GM12878 (cell line): ENCODE results near the gene RASA4. TPM values are rescaled to one million over a fixed set of nuclear protein-coding genes. Genes with fewer than 3 reads are reported as not detected.
"Not testable (repeated sequence)": the region's sequence is repeated elsewhere in the genome, so short reads cannot be mapped to it uniquely, and the experiment has no call there.

Experiments used
- ATAC-seq: fragments of 200-7000 bp; cut with Tn5 transposase; 3 replicates; pipeline ENCODE4 v1.9.1; 2020; ENCODE audit warnings: mild to moderate bottlenecking, moderate library complexity
- Bru-seq: library from RNA; stranded (reverse); fragments of 400-500 nt; gene quantifications from one replicate; lab custom pipeline; 2021; lab: Mats Ljungman, UMichigan
- BruChase-seq, 2 experiments: library from RNA; stranded (reverse); fragments of 400-500 nt; gene quantifications; one replicate each; lab custom pipeline; 2021; lab: Mats Ljungman, UMichigan
- BruUV-seq: library from RNA; stranded (reverse); fragments of 400-500 nt; replicated peaks from 2 replicates; lab custom pipeline; 2021; lab: Mats Ljungman, UMichigan
- CTCF ChIA-PET: fragments of 300-600 bp; sonication (Branson Sonifier 250); formaldehyde crosslinking; extraction: SDS; loops from one replicate; lab custom pipeline; 2021; ENCODE audit warnings: inconsistent platforms; lab: Yijun Ruan, JAX
- POLR2A ChIA-PET: fragments of 350-600 bp; formaldehyde crosslinking; extraction: SDS; loops from one replicate; lab custom pipeline; 2021; ENCODE audit warnings: inconsistent platforms; lab: Charles Lee
- RAD21 ChIA-PET: fragments of 300-600 bp; sonication (Branson Sonifier 250); formaldehyde crosslinking; loops from one replicate; lab custom pipeline; 2023; ENCODE audit warnings: antibody characterized with exemption; ENCODE audit not compliant: unreplicated experiment; lab: Charles Lee
- SMC1A ChIA-PET: fragments of 300-600 bp; sonication (Branson Sonifier 250); formaldehyde crosslinking; loops from one replicate; lab custom pipeline; 2023; ENCODE audit not compliant: unreplicated experiment, uncharacterized antibody; lab: Charles Lee
- DNase-seq: peaks from one replicate; pipeline ENCODE4 v3.0.0-alpha.2; 2011; ENCODE audit warnings: low read depth, low spot score
- FAIRE-seq: peaks from 3 replicates; lab custom pipeline; 2011; peaks lifted over from hg19 to GRCh38; lab: Jason Lieb, UNC
- H2AFZ ChIP-seq: 2 replicates; pipeline ENCODE4 v1.6.0; 2011; ENCODE audit warnings: low read depth, low read length, control low read depth; ENCODE audit not compliant: control insufficient read depth
- H3K27ac ChIP-seq: 2 replicates; pipeline ENCODE4 v1.5.1; 2011; ENCODE audit warnings: control low read depth; ENCODE audit not compliant: control insufficient read depth, insufficient read depth
- H3K27me3 ChIP-seq, 2 experiments: replicated peaks in 1 of 2; 2 replicates each; pipeline versions ENCODE4 v1.6.0 to v1.6.1; 2011; ENCODE audit warnings: low read length in 1 of 2; ENCODE audit not compliant: control insufficient read depth in 2 of 2, insufficient read depth in 2 of 2
- H3K36me3 ChIP-seq, 2 experiments: 2 replicates each; pipeline ENCODE4 v1.5.1; 2011; ENCODE audit warnings: low read length in 1 of 2; ENCODE audit not compliant: control insufficient read depth in 2 of 2, insufficient read depth in 2 of 2
- H3K4me1 ChIP-seq: 2 replicates; pipeline ENCODE4 v1.6.1; 2011; ENCODE audit warnings: mild to moderate bottlenecking, low read length, moderate library complexity, mixed read lengths; ENCODE audit not compliant: control insufficient read depth, insufficient read depth
- H3K4me2 ChIP-seq: 2 replicates; pipeline ENCODE4 v1.6.0; 2011; ENCODE audit warnings: control low read depth; ENCODE audit not compliant: control insufficient read depth, insufficient read depth
- H3K4me3 ChIP-seq: fragments of 200-600 bp; sonication (generic); 2 replicates; pipeline ENCODE4 v1.5.1; 2016
- H3K79me2 ChIP-seq: 2 replicates; pipeline ENCODE4 v1.6.0; 2011; ENCODE audit warnings: low read length; ENCODE audit not compliant: control insufficient read depth, insufficient read depth
- H3K9ac ChIP-seq: 2 replicates; pipeline ENCODE4 v1.8.0; 2011; ENCODE audit warnings: low read length, control low read depth, mixed read lengths; ENCODE audit not compliant: control insufficient read depth, insufficient read depth
- H3K9me3 ChIP-seq: replicated peaks from 3 replicates; pipeline ENCODE4 v1.5.1; 2011; ENCODE audit warnings: mild to moderate bottlenecking, low read length; ENCODE audit not compliant: control insufficient read depth, insufficient read depth
- H4K20me1 ChIP-seq: 2 replicates; pipeline ENCODE4 v1.6.0; 2011; ENCODE audit not compliant: control insufficient read depth, insufficient read depth
- WGBS: methylation state at CpG from one replicate; pipeline ENCODE4 v1.1.6; 2016; ENCODE audit warnings: low lambda C conversion rate; ENCODE audit not compliant: insufficient replicate concordance, insufficient coverage; ENCODE audit errors: missing lambda C conversion rate; 5-methylcytosine and 5-hydroxymethylcytosine counted together
- in situ Hi-C: fragments of 300-500 bp; cut with MboI; formaldehyde crosslinking; loops from 9 replicates; pipeline ENCODE4 v1.14.3; 2018; ENCODE audit warnings: mixed read lengths
- intact Hi-C: fragments of 100-400 bp; cut with micrococcal nuclease; formaldehyde crosslinking; loops from one replicate; pipeline ENCODE4 v1.14.2; 2022; ENCODE audit not compliant: unreplicated experiment
- long read RNA-seq, 2 experiments: library from polyadenylated mRNA; unstranded; transcript quantifications; one replicate each; pipeline ENCODE4 v2.0.0, GENCODE V29; 2019 to 2020
- polyA minus RNA-seq, 3 experiments: library from RNA; depleted of rRNA, polyadenylated mRNA; stranded (reverse); fragments of >200 nt; gene quantifications; 2 replicates each; pipeline ENCODE4 v1.2.3, GENCODE V29; 2011
- polyA plus RNA-seq, 11 experiments: library from polyadenylated mRNA; depleted of rRNA in 4 of 11; unstranded in 6 of 11; stranded (reverse) in 5 of 11; fragments of >200 nt; fragmentation: Nextera tagmentation in 4 of 11; fragmentation: Illumina TruSeq in 1 of 11; extraction: Ambion mirVana in 4 of 11; extraction: Trizol in 1 of 11; gene quantifications; 1 replicate in 1 of 11; 2 replicates in 10 of 11; pipeline versions ENCODE4 v1.2.1 to v1.2.3, GENCODE V29; 2011 to 2016; ENCODE audit warnings: inconsistent platforms in 2 of 11, missing spikeins in 2 of 11, low read depth in 1 of 11
- total RNA-seq, 4 experiments: library from RNA; depleted of rRNA in 3 of 4; stranded (reverse); fragments of >200 nt in 3 of 4; fragmentation: Illumina TruSeq in 1 of 4; extraction: Trizol in 1 of 4; gene quantifications; 2 replicates each; pipeline versions ENCODE4 v1.2.1 to v1.2.3, GENCODE V29; 2013 to 2021

Gene RASA4
- 196 and 208 TPM in 2 replicates for total RNA-seq (2013; cell fraction: nucleolus; rRNA removed)
- total RNA-seq (2014; rRNA removed) (17.5 and 24.6 TPM in 2 replicates), total RNA-seq (2014; rRNA removed; fragmentation: Illumina TruSeq; extraction: Trizol) (9.0 and 9.7 TPM in 2 replicates), total RNA-seq (2021) (35.2 and 35.8 TPM in 2 replicates), polyA plus RNA-seq (2011; rRNA removed) (6.0 and 11.3 TPM in 2 replicates), polyA plus RNA-seq (2014; fragmentation: Illumina TruSeq; extraction: Trizol) (2.8 and 8.9 TPM in 2 replicates), polyA plus RNA-seq (2014; fragmentation: Nextera tagmentation; extraction: Ambion mirVana) (1 to 10 TPM; 1.7 to 2.4 TPM), polyA plus RNA-seq (2014; rRNA removed) (30.9 and 40.0 TPM in 2 replicates), polyA plus RNA-seq (2016; fragmentation: Nextera tagmentation; extraction: Ambion mirVana) (10 to 100 TPM; 16.7 to 20.4 TPM), polyA minus RNA-seq (2011; rRNA and poly(A)+ RNA removed) (57.3 and 60.3 TPM in 2 replicates), Bru-seq, nascent RNA (percentile 41 among the genes with signal in this experiment), BruChase-seq, experiment 1, labeled RNA remaining after a 6-hour chase (percentile 54 among the genes with signal in this experiment), BruChase-seq, experiment 2, labeled RNA remaining after a 2-hour chase (percentile 47 among the genes with signal in this experiment)
- polyA plus RNA-seq (2011; ENCODE audit: low read depth): 10.5 TPM
- 15.7 and 20.6 TPM in 2 replicates for polyA plus RNA-seq (2011; cell fraction: cytosol; rRNA removed)
- 117 and 146 TPM in 2 replicates for polyA plus RNA-seq (2011; cell fraction: nucleus; rRNA removed)
- 27.9 and 38.8 TPM in 2 replicates for polyA plus RNA-seq (2012)
- polyA minus RNA-seq (2011; cell fraction: cytosol; rRNA and poly(A)+ RNA removed): 12.2 and 26.5 TPM in 2 replicates
- polyA minus RNA-seq (2011; cell fraction: nucleus; rRNA and poly(A)+ RNA removed): 57.7 and 92.9 TPM in 2 replicates
- long read RNA-seq, experiment 1, partial matches to known transcripts: 8 of 12 reads
- long read RNA-seq, experiment 1, other reads (novel, unspliced or antisense): 2 of 12 reads
- long read RNA-seq, experiment 2, partial matches to known transcripts: 1 of 2 reads
- long read RNA-seq, experiment 2, other reads (novel, unspliced or antisense): 1 of 2 reads

- in situ Hi-C loops: not testable (repeated sequence)
Measured at GRCh38 chr7:102616507-102617125, at the start of gene RASA4. RASA4 (minus strand) TSS chr7:102616756; CDS start chr7:102616689, 67 bp downstream.

GRCh38 chr7:102664765-102665164 is 48.2 kb upstream of the RASA4 start:
- H3K27ac ChIP-seq, intact Hi-C loops, H3K9ac ChIP-seq, H3K4me3 ChIP-seq, H4K20me1 ChIP-seq, H3K36me3 ChIP-seq, in situ Hi-C loops, SMC1A ChIA-PET, DNase-seq, POLR2A ChIA-PET, RAD21 ChIA-PET, FAIRE-seq, BruUV-seq, ATAC-seq, H3K27me3 ChIP-seq, H3K9me3 ChIP-seq, H2AFZ ChIP-seq, H3K4me1 ChIP-seq, CTCF ChIA-PET, H3K79me2 ChIP-seq, H3K4me2 ChIP-seq: not testable (repeated sequence)
- WGBS: 0% methylated on average over 4 of the region's 11 CpGs

More at GRCh38 chr7:102616507-102617125, at the start of gene RASA4:
- POLR2A ChIA-PET, CTCF ChIA-PET, H3K4me1 ChIP-seq, H3K9me3 ChIP-seq, BruUV-seq, DNase-seq, H3K4me3 ChIP-seq, H3K36me3 ChIP-seq, H3K79me2 ChIP-seq, H2AFZ ChIP-seq, FAIRE-seq, intact Hi-C loops, SMC1A ChIA-PET, H3K27me3 ChIP-seq, RAD21 ChIA-PET, H3K27ac ChIP-seq, H3K9ac ChIP-seq, H4K20me1 ChIP-seq: not testable (repeated sequence)
- 1% methylated on average over 15 of the region's 62 CpGs for WGBS
- 0 out of 2 replicates have a peak within 1 kb of the TSS, but pooled peaks have one; percentile 17 for H3K4me2 ChIP-seq
- peak; percentile 81 for ATAC-seq

GRCh38 chr7:102649924-102650323 is 33.4 kb upstream of the RASA4 start, which contains the start of gene SPDYE2B:
SPDYE2B (plus strand) TSS chr7:102650319; CDS start chr7:102652349, 2,030 bp downstream.
- WGBS: no CpG with 5 or more reads among the region's 4 CpGs
- DNase-seq, CTCF ChIA-PET: not testable (repeated sequence)

More at GRCh38 chr7:102649924-102650323, 33.4 kb upstream of the RASA4 start, which contains the start of gene SPDYE2B:
- H3K9me3 ChIP-seq, FAIRE-seq, RAD21 ChIA-PET, H3K4me1 ChIP-seq, intact Hi-C loops, H3K27me3 ChIP-seq, H3K79me2 ChIP-seq, H3K4me2 ChIP-seq, SMC1A ChIA-PET, H3K4me3 ChIP-seq, BruUV-seq, H4K20me1 ChIP-seq, H3K27ac ChIP-seq, H3K36me3 ChIP-seq, POLR2A ChIA-PET, ATAC-seq, in situ Hi-C loops, H3K9ac ChIP-seq, H2AFZ ChIP-seq: not testable (repeated sequence)
